GM21528 (cell line): ENCODE data around the gene CADM1.

ENCODE experiments used
- ATAC-seq: cut with Tn5 transposase; IDR thresholded peaks from one replicate; pipeline ENCODE4 v1.9.1; 2021; ENCODE audit warnings: mild to moderate bottlenecking, moderate library complexity; ENCODE audit not compliant: unreplicated experiment, low FRiP score

The CADM1 gene

DNA sequence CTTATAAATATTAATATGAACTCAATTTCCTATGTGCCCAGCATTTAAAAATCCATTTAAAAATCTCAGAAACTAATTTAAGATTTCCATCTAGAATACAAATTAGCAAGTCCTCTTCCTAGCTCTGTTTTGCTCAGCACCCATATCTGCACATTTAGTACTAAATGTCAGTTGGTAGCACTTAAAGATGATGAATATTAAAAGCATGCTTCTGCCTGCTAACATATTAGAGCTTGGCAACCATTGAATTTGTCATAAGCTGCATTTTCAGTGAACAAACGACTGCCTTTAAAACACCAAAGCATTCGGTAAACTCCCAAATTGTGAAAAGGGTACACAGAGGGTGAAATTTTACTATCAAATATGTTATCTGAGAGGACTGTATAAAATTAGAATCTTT is 177.7 kb downstream of the CADM1 start:
- no peak for ATAC-seq

DNA sequence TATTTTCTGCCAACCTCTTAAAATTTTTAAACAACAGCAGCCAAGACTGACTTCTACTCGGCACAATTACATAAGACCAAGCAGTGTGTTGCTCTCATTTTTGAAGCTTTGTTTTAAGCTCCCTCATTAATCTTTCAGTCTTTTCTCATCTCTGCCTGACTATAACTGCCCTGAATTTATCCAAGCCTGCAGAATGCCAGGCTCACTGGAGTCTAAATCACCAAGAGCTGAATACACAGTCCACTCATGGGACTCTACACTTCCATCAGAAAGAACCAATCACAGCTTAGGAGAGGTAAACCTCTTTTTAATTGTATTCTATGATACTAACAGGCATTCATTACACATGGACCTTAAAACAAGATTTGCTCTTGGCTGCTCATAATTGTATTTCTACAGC is 178.7 kb downstream of the CADM1 start:
- ATAC-seq, result no peak

DNA sequence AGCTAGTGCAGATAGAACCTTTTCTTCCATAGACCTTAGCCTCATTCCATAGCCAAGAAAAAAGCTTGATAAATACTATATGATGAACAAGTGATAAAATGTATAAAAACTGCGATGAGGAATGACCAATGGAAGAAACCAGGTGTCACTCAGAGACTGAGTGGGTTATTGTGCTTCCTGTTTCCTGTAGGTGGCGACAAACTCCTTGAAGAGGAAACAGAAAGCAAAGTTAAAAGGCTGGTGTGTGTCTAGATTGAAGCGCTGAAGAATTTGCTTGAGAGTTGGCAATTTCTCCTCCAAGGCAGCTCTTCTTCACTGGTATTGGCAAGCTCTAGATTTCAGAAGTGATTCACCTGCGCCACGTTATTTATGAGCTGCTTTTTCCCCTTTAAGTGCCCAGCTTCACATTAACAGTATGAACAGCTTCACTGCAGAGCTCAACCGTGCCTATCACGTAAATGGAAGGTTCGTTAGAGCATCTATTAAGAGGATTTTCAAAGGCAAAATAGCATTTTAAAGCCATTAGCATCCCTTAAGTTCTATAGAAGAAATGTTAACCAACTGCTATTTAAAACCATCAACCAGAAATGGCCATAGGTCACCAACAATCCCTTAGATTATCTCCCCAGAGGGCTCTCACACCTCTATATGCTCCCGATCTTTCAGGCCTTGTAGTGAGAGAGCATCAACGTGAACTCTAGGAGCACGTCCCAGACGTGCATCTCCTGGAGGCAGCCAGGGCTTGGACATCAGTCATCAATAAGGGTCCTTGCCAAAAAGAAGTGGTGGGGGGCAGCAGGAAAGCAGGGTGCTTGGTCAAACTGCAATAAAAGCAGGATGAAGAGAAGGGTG is 179.4 kb downstream of the CADM1 start:
- ATAC-seq, result peak; percentile 75

DNA sequence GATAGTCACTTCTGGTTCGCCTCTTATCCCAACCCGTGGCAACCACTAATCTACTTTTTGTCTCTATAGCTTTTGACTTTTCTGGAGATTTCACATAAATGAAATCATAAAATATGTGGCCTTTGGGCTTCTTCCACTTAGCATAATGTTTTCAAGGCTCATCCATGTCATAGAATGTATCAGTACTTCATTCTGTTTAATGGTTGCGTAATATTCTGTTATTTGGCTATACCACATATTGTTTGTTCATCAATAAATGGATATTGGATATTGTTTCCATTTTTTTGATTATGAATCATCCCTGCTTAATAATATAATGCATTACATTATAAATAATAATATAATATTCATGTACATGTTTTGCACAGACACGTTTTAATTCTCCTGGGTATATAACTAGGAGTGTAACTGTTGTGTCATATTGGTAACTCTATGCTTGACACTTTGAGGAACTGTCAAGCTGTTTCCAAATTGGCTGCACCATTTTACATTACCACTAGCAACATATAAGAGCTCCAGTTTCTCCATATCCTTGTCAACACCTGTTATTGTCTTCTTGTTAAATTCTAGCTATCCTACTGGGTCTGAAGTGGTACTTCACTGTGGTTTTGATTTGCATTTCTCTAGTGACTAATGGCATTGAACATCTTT is 181.5 kb downstream of the CADM1 start:
- ATAC-seq, result no peak

DNA sequence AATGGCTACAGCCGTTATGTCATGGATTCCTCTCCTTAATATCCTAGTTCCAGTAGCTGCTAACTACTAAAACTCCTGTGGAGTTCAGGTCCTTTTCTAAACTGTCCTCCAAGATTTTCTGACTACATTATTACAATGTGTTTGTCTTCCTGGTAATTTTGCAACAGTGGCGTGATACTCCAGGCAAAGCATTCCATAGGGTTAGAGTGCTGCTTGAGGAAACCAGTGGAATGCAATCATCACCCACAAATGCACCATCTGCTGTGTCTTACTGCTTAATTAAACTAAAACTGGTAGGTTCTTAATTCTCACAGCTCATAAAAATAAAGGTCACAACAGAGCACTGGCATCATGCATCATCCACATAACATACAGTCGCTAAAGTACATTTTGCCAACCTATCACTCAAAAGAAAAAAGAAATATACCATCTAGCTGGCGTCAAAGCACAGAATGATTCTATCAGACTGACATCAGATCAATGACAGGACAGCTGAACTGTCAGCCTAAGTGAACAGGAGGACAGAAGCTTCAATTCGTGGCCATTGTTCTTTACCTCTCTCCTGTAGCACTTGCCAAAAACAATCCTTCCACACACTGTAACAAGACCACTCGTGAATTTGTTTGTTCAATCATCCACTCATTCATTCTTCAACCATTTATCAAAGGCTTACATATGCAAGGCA is 182.5 kb downstream of the CADM1 start:
- no peak for ATAC-seq

DNA sequence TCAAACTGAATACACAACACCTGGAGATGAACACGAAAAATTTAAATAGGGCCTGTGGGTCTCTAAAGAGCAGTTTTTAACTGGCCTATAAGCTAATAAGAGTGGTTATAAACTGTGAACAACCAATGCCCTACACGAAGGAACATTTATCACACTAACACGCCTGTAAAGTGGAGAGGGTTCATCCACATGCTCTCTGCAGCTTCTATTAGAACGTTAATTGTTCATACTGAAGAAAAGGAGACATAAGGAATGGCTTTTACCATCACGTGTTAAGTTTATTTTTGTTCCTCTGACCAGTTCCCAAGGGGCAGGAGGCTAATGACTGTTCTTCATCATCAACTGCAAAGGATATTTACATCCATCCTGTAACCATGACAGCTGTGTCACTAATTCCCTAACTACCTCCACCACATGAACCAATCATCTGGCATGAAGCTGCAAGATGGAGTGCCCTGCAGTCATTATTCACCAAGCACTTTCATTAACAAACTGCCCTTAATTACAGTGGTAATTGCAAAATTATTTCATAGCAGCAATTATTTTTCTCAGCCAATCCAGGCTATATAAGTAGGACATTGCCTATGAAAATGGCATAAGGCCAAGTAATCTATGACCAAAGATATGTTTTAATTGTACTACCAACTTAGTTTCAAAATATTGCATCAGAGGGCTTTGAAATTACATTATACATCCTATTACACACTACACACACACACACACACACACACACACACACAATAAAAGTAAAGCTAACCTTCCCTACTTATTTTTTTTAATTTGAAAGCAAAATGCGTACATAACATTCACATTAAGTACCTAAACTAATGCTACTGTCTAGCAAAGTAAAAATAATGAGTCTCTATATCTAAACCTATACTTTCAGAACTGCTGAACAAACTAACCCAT is 186.7 kb downstream of the CADM1 start:
- no peak for ATAC-seq

DNA sequence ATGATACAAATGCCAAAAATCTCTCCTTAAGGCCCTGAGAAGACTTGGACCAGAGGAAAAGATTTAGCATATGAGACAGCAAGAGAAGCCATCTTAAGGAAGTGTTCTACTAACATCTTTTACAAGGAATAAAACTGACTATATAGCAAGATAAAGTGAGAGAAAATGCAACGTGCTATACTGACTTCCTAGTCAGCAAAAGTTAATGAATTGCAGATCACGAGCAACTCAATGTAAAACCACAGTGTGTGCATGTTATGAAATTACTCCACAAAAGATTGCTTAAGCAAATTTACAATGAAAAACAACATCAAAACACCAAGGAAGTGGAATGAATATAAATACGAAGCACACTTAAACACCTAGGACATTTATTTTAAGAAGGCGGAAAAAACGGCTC is 187.5 kb downstream of the CADM1 start:
- no peak for ATAC-seq

DNA sequence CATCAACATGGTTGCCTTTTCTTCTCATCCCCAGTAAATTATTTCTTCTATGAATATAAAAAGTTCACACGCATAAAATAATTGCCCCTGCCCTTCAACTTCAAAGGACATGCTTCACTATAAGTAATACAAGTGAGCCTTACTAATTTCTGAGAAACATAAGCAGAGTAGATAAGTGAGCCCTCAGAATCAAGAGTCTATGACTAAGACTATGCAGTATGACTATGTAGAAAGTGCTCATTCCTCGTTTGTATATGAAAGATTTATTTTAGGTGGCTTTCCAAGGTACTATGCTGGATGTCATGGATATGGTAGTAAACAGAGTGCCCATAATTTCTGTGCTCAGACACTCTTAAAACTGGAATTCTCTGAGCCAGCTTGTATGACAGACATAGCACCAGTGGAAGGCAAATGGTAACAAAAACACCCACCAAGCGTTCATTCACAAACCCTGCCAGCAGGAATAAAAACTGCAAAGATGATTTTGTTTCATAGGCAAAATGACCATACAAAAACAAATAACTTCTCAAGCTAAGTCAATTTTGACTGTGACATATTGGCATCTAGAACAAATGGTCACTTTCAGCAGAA is 189.8 kb downstream of the CADM1 start:
- ATAC-seq, result no peak

DNA sequence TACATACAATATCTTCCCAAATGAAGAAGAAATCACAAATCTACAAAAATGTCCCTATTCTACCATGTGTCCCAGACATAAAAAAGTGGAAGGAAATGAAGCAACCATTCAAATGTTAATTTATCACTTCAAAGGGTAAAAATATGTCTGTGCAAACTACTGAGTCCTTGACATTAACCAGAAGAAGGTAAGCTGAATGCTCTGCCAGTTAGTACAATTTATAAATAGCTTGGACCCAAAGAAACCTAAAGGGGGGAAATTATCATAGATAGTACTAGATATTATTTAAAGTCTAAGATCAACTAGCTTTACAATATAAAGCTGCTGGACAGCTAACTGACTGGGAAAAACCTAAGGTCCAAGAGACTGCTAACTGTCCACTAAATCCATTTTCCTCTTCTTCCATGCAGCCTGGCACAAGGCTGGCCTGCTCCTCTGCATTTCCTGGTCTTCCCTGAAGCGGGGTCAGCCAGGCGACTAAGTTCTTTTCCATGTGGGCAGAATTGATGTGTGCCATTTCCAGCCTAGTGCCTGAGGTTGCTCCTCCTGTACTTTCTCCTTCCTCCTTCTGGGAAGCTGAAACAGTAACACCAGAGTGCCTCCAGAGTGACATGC is 190.9 kb downstream of the CADM1 start:
- no peak for ATAC-seq

DNA sequence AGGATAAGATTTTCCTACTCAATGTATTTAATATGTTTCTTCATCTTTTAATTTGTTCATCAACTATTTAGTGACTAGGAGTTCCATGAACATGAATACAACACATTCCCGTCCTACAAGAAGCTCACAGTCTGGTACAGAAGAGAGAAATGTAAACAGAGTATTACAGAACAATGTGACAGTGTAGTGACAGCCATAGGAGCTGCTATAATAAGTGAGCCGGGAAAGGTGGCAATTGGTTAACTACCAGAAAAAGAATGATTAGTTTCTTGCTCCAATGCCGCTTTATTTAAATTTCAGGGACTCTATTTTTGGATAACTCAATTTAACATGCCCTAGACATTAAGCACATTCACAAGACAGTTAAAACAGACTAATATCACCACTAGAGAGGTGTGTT is 192.3 kb downstream of the CADM1 start:
- ATAC-seq, result no peak

DNA sequence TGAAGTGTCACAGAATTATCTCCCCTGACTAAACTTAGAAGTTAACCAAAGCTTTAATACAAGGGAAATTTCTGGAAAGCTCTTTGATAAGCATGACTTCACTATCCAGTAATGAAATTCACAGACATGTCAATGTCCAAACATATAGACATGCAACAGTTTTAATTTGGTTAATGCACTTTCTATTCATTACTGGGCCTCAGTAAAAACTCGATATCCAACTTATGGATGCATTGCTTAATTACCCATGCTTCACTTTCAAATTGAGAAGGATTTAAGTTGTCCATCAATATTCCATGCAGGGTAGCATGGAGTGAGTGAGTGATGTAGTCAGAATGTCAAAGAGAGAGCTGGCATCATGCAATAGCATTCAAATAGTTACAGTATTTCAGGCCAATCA is 197.5 kb downstream of the CADM1 start:
- ATAC-seq, result no peak

DNA sequence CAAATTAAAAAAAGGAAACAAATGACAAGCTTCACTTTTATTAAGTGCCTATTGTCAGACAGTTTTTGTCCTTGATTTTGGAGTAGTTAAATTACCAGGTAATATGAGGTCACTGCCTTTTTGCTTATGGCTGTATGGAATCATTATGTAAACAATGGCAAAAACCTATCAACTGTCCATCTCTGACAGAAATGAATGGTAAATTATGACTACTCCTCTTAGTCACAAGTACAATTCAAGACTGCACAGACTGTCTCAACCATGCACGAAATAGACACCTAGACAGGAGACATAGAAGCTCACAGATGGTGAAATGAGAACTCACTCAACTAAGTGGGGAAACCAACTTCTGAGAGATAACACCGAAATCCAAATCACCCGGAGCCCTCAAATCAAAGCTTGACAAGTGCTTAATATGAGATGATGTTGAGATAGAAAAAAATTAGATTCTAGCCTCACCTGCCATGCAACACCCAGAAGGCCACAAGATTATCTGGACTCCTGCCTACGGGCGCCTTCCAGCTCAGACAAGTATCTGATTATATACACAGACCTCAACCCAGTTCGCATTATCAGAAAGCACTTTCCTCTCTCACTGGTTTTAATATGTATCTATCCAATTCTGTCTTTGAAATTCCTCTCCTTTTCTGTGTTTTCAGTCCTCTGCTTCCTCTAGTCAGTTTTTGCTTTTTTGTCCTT is 199.3 kb downstream of the CADM1 start:
- no peak for ATAC-seq

DNA sequence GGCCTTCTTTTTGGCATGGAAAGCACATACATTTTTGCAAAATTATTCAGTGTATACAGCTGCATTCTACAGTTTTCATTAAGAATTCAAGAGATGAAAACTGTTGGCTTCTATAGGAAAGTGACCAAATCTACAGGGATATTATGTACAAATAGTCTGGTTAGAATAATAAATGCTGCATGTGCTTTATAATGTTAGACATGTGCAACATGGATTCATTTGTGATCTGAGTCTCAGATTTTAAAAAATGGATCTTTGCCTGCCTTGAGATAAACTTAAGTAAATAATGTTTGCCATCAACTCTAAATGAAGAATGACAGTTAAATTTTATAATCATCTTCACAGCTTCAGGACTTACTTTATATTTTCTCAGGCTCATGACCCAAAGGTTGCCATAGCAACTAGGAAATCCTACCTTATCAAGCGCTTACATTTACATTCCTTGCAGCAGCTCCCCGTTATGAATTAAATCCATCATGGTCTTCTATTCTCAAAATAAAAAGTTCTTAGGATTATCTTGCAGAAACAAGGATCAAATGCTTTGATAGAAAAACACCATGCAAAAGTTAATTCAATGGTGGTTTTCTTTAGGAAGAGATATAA is 200.2 kb downstream of the CADM1 start:
- ATAC-seq, result no peak

DNA sequence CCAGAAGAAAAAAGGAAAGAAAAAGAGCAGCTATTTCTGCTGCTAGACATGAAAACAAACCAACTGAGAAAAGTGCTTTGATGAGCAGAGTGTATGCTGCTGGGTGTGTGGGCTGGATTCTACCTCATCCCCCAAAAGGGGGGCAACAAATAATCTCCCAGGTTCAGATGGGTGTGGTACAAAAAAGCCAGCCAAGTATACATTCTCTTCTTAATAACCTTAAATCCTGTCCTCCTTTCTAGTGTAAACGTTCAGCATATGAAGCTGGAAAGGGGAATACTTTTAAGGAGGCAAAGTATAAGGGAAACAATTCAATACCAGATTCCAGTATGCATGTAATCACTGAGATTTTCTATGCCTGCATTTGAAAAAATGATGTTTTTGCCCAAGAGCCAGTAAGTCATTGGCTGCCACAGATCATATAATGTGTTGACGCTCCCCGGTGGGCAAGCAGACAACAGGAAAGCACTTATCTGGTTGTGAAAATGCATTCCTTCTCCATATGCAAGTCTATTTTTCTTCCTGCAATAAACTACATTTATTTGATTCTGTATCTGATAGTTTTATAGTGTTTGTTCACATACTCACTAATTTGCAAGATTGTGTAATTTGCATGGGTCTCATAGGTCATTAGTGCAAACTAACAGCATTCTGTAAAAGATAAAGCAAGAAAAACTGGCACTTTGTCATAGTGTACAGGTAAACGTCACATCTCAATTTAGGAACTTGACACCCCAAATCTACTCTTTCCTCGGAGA is 201.1 kb downstream of the CADM1 start:
- no peak for ATAC-seq

DNA sequence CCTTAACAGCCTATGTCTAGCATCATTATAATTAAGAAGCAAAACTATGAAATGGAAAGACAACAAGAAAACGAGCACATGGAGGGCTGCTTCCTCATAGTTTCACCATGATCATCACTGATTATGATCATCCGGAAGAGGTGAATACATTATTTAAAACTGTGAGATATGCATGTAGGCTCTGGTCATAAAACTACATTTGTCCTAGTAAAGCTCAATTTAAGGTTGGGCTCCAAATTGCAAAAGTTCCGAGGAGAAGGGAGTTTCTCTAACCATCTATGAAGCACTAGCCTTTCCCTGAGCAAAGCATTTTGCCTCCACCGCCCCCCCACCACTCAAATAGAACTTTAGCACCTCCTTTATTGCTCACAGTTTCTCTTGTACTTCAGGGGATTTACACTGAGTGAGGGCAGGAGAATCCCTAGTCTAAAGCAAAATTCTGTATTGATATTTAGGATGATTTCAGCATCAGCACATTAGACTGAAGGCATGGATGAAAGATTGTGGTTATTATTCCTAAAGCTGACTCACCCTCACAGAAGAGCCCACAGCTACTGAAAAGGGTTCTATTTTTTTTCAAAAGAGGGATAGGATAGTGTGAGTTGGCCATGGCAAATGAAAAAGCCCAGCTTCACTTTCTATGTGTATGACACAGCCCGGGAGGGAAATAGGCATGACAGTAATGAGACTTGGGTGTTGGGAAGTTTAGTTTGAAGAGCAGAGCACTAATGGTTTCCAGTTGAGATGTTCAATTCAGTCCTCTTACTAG is 203.4 kb downstream of the CADM1 start:
- no peak for ATAC-seq

DNA sequence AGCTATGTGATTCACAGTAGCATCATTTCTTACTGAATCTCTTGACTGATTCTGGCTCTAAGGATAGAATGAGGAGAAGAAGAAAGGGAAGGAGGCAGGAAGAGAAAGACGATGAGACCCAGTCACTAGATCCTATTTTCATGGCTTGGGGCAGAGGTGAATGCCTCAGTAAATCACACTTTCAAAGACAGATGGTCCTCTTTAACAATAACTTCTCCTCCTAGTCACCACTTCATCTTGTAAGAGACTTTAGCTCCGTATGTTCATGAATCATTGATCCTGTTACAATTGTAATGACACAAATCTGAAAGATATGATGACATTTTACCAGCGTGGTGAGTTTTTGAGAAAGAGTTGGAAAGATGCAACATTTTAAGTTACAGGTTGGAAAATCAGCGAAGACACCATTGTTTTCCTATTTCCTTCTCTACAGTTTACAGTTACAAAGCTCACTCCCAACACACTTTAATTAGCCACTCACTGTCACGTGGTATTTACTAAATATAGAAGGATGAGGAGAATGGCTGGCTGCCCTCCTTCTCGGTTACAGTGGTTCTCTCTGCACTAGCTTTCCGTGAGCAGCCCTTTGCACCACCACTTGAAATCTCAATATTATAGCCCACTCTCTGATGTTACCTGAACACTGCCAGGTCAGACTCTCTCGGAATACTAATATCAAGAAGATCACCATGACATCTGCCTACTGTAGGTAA is 205.8 kb downstream of the CADM1 start:
- no peak for ATAC-seq

DNA sequence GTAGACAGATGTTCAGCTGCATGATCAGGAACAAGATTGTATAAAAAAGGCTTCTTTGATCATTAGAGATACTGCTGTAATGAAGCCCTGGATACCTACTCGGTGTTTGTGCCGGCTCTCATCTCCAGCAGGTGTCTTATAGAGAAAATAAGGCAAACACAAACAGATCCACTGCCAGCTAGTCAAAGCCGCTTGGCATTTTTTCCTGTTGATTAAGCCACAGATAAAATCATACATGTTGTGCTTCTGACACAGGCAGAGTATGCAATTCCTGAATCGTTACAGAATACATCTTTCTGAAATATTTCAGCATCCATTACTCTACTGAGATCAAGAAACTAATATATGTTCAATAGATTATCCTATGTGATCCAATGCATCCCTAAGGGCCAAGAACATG is 206.9 kb downstream of the CADM1 start:
- ATAC-seq, result no peak
